COLO829 (cell line): ENCODE data around the gene CCM2.
"Not testable (repeated sequence)": the region's sequence is repeated elsewhere in the genome, so short reads cannot be mapped to it uniquely, and the experiment has no call there.

ENCODE experiments used
- DNase-seq: peaks from one replicate; pipeline ENCODE4 v3.0.0; 2012; ENCODE audit warnings: low spot score

Gene CCM2

DNA sequence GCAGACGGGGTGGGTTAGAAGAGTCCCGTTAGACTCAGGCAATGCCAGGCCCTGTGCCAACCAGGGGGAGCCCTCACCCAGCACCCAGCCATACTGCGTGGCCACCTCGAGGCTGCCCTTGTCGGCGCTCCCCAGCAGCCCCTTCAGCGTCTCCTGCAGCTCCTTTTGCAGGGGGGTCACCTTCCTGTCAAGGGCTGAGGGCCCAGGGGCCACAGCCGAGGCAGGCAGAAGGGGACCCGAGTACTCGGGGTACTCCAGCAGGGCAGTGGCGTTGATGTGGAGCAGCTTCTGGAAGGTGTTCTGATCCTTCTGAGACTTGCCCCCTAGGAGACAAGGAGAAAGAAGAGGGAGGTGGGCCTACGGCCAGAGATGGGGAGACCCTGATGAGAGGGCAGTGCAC lies 101.7 kb downstream of the CCM2 start:
- DNase-seq = no peak

DNA sequence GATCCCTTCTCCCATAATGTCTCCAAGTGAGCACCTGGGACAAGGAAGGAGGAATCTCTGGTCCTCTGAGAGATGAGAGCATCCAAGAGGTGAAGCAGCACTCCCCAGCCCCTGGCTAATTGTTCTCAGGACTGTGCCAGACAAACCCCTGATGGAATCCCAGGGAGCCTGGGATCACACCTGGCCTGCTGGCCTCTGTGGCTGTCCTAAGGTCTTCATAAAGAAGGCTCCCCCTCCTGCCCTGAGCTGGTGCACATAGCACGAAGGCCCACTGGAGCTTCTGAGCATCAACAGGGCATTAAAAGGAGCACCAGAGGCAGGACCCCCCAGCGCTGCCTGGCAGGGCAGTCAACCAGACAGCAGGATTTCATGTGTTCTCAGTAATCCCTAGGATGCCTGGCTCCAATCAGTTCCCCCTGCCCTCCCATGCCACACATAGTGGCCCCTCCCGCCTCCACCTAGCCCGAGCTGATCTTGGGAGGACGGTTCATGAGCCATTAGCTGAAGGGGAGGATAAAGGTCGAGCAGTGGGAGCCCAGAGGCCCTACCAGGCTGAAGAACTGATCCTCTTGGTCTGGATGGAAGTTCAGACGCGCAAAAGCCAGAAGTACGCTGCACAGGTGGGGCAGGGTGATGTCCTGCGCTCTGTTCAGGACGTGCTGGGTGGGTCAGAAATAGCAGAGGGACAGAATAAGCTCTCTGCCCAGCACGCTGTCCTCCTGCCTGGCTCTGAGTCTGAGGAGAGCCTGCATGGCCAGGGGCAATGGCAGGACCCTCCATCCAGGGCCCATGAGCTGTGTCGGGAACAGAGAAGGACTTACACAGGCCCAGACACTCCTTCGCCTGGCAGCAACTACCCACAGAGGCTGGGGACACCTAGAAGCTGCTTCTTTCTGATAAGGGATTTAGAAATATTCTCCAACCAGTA lies 103.0 kb downstream of the CCM2 start:
- no peak for DNase-seq

DNA sequence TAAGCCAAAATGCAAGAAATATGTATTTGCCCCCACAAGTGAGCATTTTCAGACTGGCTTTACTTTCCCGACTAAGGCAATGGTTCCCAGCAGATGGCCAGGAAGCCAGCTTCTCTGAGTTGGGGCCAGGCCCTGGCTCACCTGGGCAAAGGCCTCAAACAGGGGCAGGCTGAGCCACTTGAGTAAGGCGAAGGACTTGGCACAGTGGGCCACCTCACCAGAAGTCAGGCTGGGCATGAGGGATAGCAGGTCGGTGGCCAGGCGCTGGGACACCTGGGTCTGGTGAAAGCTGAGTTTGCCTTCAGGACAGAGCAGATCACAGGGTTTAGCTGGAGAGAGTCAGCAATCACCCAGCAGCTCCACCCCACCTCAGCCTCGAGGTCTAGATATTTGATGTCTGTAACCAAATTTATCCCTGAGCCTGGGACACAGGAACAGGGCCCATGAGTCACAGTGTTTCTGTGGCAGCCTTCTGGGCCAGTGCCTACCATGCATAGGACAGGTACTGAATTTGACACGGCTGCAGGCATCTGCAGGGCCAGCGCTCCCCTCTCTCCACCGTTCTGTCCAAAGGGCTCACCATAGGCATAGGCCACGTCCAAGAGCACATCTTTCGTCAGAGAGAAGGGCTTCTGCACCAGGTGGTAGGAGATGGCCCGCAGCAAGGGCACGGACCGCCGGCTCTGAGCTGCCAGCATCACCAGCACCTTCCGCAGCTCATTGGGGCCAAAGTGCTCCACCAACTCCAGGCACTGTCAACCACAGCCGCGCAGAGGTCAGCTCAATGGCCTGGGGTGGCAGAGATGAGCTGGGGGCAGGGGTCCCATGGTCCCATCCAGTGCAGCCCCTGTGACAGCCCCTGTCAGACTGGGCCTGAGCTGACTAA lies 104.2 kb downstream of the CCM2 start:
- no peak for DNase-seq

DNA sequence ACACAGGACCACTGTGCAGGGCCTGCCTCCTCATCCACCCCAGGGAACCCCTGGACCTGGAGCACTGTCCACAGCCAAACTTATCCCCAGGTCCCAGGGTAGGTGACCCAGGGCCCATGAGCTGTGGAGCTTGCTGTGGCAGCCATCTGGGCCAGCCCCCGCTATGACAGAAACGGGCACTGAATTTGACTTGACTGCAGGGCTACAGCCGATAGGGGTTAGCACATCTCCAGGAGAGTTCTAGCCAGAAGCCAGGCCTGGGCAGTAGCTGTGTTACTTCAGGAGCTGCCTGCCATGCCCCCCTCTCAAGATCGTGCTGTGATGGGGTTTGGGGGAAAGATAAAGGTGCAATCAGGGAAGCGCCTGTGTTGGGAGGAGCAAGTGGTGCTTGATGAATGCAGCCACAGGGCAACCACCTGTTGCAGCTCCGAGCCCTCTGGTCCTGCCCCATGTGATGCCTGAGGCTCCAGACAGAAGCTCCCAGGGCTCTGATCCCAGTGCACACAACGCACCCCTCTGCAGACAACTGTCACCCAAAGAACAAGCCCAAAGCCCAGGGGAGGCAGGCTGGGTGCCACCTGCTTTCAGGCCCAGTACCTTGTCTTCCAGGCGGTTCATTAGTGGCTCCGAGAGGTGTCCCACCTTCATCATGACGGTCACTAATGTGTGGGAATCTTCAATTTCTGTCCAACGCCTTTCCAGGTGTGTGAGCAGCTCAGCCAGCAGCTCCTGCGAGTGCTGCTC lies 105.0 kb downstream of the CCM2 start:
- no peak for DNase-seq

DNA sequence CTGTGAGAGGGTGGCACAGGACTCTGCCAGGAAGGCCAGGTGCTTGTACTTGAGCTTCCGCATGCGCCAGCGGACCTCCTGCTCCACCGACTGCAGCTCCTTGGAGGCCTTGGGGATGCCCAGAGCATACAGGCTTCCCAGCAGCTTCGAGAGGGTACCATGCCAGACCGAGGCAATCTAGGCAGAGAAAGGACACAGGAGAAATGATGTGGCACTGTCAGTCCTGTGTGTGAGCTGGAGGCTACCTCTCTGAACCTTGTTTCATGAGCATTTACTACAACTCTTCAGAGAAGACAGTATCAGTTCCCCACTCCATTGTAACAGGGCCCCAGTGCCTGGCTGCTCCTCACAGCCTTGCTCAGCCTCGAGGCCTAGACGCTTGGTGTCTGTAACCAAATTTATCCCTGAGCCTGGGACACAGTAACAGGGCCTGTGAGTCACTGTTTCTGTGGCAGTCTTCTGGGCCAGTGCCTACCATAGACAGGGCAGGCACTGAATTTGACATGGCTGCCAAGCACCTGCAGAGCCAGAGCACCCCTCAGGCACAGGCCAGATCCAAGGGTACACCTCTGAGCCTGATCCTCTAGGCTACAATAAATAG lies 105.7 kb downstream of the CCM2 start:
- DNase-seq = no peak

DNA sequence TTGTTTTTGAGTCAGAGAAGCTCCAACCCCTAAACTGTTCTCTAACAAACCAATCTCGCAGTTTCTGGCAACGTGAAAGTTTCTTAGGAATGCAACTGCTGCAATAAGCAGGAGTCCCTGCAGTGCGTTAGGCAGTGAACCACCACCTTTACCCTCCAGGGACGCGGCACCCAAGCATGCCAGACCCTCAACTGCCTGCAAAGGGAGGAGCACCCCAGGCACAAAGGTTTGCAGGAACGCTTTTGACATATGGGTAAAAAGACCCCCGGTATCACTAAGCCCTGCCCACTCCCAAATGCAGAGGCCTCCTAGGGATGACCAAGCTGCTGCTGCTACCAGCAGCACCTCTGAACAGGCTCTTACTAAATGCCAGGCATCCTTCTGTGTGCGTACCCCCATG lies 106.8 kb downstream of the CCM2 start:
- DNase-seq = no peak

DNA sequence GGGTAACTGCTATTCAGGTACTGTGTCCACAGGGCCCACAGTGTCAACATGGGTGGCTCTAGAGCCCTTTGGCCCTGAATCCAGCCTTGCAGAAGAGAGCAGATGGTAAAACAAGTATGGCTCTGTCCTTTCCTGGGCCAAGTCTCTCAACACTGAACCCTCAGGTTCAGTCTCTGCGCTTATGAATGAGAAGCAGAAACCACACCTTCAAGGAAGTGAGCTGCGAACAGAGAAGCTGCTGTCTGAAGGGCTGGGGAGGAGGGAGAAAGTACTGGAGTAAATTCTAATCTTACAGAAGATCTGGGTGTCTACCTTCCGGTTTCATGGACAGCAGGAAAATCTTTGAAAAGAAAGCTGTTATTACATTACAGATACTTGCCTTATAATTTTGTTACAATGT lies 107.4 kb downstream of the CCM2 start:
- DNase-seq = peak; percentile 97

DNA sequence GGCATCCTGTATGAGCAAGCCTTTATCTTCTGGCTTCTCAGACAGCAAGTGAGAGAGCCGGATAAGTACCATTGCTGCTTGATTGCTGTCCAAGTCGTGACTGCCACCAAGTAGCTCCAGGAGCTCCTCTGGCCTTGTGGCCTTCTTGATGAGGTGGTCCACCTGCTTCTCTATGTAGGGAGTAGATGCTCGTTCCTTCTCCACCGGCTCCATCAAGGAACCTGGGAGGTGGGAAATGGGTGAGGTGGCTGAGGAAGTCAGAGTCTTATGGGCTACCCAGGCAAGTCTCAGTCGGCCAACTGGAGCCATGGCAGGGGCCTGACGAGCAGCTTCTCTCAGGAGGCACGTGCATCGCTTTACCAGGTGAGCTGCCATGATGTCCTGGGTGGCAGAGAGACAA lies 108.9 kb downstream of the CCM2 start:
- no peak for DNase-seq

DNA sequence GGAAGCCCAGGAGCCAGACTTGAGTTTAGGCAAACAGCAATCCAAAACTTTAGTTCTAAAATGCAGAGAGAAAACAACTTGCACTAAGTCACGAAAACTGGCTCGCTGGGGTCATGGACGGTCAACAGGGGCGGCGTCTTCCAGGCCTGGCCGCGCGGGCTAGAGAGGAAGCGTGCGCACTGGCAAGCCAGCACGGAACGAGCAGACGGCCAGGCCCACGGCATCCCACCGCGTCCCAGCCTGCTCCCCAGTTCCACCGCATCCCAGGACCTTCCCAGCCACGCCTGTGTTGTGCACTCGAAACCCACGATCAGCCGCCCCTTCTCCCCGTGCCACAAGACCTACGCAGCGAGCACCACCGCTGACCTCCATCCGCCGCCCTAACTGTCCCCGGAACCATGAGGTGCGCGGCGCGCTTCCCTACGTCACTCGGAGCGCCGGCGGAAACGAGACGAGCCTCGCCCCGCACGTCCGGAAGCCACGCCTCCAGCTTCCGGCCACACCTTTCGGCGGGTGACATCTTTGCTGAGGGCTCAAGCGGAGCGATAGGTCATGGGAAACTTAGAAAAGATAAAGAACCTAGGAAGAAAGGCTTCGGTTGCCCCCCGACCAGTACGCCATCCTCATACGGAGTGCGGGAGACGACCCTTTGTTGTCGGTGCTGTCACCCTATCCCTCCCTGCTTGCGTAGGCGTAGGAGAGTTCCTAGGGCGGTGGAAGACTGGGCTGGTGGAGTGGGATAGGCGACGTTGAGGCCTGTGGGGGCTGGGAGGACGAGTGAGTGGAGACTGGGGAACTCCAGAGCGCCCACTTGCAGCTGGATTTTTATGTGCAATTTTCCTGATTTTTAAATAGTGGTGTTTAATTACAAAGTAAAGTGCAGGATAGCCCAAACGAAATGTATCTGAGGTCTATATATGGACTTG lies 111.6 kb downstream of the CCM2 start, which contains the start of gene TBRG4:
Gene TBRG4 (minus strand): TSS at position 400 of the 926 bp plus-strand sequence. CDS start 2,460 bp downstream, outside the sequence.
- DNase-seq = peak; percentile 93

DNA sequence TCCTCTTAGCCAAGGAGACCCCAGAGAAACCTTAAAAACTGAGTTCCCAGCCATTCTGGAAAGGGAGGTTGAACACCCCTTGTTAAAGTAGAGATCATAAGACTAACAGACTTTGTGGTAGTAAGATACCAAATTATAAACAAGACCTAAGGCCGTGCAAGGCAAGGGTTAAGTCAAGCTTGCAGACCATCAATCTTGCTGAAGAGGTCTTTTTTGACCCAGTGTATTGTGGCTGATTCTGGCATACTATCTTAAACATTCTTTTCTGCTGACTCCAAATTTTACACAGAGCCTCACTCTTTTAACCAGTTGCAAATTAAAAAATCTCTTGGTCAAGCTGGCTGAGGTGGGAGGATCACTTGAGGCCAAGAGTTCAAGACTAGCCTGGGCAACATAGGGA lies 112.6 kb downstream of the CCM2 start:
- DNase-seq = no peak

DNA sequence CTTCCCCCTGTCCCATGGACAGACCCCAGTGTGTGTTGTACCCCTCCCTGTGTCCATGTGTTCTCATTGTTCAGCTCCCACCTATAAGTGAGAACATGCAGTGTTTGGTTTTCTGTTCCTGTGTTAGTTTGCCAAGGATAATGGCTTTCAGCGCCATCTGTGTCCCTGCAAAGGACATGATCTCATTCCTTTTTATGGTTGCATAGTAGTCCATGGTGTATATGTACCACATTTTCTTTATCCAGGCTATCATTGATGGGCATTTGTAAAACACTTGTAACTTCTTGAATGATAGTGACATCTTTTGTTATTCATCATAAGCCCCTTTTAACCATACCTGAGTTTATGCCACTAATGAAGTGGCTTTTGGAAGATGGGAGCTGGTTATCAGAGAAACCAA lies 114.3 kb downstream of the CCM2 start:
- not testable (repeated sequence) for DNase-seq

DNA sequence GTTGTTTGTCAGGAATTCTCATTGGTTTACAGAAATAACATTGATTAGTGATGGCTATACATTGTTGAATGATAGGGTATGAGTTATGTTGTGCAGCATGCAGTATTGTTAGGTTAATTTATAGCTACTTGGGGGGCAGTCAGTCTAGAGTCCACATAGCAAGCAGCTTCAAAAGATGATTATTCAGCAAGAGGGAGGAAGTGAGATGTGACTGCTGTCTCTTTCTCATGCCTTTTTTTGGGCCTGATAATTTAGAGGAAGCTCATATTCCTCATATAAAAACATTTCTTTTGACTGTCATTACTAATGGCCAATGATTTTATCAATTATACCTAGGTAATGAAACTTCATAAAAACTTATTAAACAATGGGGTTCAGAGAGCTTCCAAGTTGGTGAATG lies 114.9 kb downstream of the CCM2 start:
- no peak for DNase-seq

DNA sequence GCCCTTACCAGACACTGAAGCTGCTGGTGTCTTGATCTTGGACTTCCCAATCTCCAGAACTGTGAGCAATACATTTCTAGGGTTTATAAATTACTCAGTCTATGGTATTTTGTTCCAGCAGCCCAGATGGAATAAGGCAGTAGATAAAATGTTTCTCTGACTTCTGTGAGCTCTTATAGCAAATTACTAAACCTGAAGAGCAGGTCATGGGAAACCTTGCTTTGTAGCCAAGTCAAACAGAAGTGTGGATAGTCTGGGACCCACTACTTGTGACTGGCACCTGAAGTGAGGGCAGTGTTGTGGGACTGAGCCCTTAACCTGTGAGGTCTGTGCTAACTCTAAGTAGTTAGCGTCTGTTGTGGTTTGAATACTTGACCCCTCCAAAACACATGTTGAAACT lies 116.0 kb downstream of the CCM2 start:
- DNase-seq = no peak

DNA sequence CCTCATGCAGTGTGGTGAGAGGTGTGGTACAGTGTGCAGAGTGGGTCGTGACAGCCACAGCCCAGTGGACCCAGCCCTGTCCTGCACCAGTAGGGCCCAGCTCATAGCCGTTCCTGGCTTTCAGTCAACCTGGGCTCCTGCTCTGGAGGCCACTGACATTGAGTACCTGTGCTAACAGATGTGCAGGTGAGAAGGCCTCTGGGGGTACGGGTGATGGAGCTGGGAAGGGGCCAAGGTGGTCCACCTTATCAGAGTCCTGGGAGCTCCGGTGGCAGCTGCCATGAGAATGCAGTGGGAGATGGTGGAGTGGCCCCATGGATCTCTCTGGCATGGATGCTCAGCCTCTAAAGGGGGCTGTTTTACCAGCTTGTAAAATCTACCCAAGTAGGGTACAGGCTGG lies 117.6 kb downstream of the CCM2 start:
- DNase-seq = no peak

DNA sequence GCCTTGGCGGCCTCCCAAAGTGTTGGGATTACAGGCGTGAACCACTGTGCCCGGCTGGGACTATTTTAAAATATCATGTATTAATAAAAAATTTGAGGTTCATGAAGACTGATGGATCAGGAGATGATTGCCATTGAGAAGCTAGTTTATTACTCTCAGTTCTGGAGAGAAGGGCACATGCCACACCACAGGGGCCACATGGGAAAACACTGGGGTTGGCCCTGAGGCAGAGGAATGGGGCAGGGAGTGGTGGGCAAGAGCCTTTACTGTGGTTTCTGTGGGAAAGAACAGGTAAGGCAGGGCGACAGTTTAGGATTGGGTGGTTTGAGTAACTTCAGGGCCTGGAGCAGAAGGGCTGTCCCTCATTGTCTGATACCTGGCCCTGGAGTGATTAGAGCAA lies 118.3 kb downstream of the CCM2 start:
- DNase-seq = no peak

DNA sequence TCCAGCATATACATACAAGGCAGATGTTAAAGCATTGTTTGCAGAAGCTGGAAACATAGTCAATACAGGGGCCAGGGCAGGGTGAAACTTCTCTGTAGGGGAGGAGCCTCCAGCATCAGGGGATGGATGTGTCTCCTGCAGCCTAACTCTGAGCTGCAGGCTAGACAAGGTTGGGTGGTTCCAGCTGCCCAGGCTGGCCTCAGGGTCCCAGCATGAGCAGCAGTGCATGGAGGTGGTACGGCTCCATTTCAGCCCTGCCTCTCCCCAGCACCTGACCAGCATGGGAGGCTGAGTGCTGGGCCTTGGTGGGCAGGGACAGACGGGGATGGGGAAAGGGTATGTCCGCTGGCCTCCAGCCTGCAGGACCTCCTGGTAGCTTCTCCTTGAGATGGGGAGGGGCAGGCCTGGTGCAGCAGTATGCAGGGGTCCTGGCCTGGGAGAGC lies 118.9 kb downstream of the CCM2 start:
- DNase-seq = no peak

DNA sequence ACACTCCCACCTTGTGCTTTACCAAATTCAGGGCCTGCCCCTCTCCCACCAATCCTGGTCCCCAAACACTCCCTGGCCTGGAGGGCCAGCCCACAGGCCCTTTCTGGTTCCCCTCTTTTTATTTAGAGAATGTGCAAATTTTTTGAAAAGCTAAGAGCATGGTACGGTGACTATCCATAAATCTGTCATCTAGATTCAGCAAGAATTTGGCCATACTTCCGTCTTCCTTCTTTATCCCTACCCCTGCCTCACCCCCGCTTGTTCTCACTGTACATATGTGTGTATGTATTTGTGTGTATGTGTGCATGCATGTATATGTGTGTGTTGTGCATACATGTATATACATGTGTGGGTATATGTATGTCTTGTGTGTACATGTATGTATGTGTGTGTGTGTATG lies 119.5 kb downstream of the CCM2 start:
- no peak for DNase-seq

DNA sequence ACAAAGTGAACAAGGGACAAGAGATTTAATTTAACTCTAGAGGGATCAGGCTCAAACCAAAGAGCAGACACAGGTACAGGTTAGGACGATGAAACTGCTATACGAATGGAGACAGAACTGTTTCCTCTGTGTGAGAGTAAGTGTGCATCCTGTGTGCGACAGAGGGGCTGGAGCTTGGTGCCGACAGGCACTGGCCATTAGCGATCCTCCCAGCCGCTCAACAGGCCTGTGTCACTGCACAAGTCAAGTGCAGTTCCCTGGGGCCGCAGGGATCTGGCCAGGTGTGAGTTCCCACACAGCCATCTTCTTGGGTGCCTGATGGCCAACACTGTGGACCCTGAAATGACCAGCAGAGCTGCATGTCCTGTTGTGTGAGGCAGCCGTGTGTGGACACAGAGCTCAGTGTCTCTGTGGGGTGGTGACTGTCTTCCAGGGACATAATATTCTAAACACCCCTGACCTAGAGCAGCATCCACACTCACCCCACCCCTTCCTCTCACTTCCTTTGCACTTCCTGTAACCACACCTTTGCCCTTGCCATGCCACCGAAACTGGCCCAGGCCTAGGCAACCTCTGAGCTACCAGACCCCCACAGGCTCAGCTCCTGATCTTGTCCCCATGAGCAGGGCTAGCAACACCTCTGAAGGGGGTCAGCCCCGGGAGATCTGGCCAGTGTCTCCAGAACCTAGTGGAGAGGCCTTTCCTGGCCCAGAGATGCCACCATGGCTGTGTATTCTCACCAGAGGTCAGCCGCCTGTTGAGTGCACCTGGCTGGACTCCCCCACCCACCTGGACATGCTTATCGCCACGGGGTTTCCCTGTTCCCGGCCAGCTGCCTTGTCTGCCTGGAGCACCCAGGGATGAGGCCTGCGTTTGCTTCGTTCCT lies 123.2 kb downstream of the CCM2 start:
- no peak for DNase-seq

DNA sequence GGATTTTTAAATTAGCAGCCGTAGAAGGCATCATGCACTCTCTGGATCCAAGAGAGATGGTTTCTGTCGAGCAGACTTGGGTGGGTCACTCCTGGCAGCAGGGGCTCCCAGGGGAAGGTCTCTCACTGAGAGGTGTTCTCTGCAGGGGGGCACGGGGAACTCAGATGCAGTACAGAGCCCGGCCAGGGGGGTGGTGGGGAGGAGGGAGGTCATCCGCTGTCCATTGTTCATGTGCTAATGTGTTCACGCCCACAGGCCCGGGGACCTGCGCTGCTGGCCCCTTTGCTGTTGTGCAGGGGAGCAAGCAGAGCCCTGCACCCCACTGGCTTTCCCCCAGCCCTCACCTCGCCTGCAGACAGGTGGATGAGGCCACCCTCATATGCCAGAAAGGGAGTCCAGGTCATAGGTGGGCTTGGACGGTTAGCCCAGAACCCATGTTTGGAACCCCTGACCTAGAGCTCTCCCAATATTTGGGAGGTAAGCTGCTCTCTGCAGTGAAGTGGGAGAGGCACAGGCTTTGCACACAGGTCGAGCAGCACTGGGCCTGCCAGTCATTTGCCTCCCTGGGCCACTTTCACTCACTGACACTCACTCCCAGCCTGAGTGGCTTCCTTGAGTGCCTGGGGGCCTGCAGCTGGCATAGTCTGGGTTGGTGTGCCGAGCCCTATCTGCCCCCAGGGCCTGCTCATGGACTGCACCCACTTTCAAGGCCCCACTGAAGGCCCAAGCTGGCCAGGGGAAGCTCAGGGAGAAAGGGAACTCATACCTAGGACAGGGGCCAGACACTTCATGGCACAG lies 124.1 kb downstream of the CCM2 start:
- DNase-seq = no peak
